Measurements from ENCODE around the gene MOV10.

MOV10 gene

GRCh38 chr1:112675728-112676381 lies 1.4 kb downstream of the MOV10 start:
- DNase-seq, result no peak

GRCh38 chr1:112676543-112676942 lies 2.1 kb downstream of the MOV10 start:
- no peak for DNase-seq

GRCh38 chr1:112677501-112677900 lies 3.0 kb downstream of the MOV10 start:
- no peak for DNase-seq

GRCh38 chr1:112678605-112679004 lies 4.1 kb downstream of the MOV10 start:
- DNase-seq, result no peak

- no peak for DNase-seq
Observed at GRCh38 chr1:112685913-112686312, 11.5 kb downstream of the MOV10 start.

- no peak for DNase-seq
Observed at GRCh38 chr1:112686417-112686816, 12.0 kb downstream of the MOV10 start.

GRCh38 chr1:112686835-112687234 lies 12.4 kb downstream of the MOV10 start:
- DNase-seq, result no peak

- no peak for DNase-seq
Observed at GRCh38 chr1:112687361-112687760, 12.9 kb downstream of the MOV10 start.

GRCh38 chr1:112687785-112688496 lies 13.5 kb downstream of the MOV10 start:
- no peak for DNase-seq

GRCh38 chr1:112688781-112689193 lies 14.3 kb downstream of the MOV10 start:
- no peak for DNase-seq

- DNase-seq, result no peak
Observed at GRCh38 chr1:112689196-112689841, 14.9 kb downstream of the MOV10 start.

GRCh38 chr1:112689842-112690237 lies 15.4 kb downstream of the MOV10 start:
- no peak for DNase-seq

GRCh38 chr1:112692681-112693080 lies 18.2 kb downstream of the MOV10 start:
- no peak for DNase-seq

GRCh38 chr1:112693821-112694220 lies 19.4 kb downstream of the MOV10 start:
- no peak for DNase-seq

GRCh38 chr1:112694363-112694929 lies 20.0 kb downstream of the MOV10 start:
- DNase-seq, result no peak

- no peak for DNase-seq
Observed at GRCh38 chr1:112695276-112695675, 20.8 kb downstream of the MOV10 start.

- DNase-seq, result no peak
Observed at GRCh38 chr1:112696578-112697314, 22.3 kb downstream of the MOV10 start.

- no peak for DNase-seq
Observed at GRCh38 chr1:112697781-112698201, 23.3 kb downstream of the MOV10 start.

GRCh38 chr1:112698366-112699310 lies 24.2 kb downstream of the MOV10 start:
- peak; percentile 11 to 63 for DNase-seq

- DNase-seq, result no peak
Observed at GRCh38 chr1:112699425-112700144, 25.1 kb downstream of the MOV10 start.

Measured in NCI-H187 (cell line).